GM23248 (cell line): Measurements from ENCODE around the gene SLFN13.

Experiments used
- EZH2 ChIP-seq: fragments of 200-600 bp; sonication (generic); IDR thresholded peaks from 2 replicates; pipeline ENCODE4 v1.6.1; 2018; ENCODE audit warnings: antibody characterized with exemption, mild to moderate bottlenecking; ENCODE audit not compliant: insufficient read depth, poor library complexity, severe bottlenecking
- EZH2phosphoT487 ChIP-seq: fragments of 200-600 bp; sonication (generic); IDR thresholded peaks from 2 replicates; pipeline ENCODE4 v1.6.1; 2018; ENCODE audit warnings: antibody characterized with exemption, moderate library complexity, mild to moderate bottlenecking, low read depth; ENCODE audit not compliant: insufficient read depth

GRCh38 chr17:35428229-35428628, 20.3 kb downstream of the SLFN13 start:
- TF ChIP-seq EZH2: no peak
- no peak for TF ChIP-seq EZH2phosphoT487
